HUDEP-2 (cell line): ENCODE measurements around the gene SRD5A1.
"Not testable (repeated sequence)": the region's sequence is repeated elsewhere in the genome, so short reads cannot be mapped to it uniquely, and the experiment has no call there.

ENCODE experiments used
- DNase-seq, 76 experiments: peaks; one replicate each; lab custom pipeline; 2025; ENCODE audit not compliant: unreplicated experiment in 76 of 76; lab: John Stamatoyannopoulos, UW

The SRD5A1 gene

DNA sequence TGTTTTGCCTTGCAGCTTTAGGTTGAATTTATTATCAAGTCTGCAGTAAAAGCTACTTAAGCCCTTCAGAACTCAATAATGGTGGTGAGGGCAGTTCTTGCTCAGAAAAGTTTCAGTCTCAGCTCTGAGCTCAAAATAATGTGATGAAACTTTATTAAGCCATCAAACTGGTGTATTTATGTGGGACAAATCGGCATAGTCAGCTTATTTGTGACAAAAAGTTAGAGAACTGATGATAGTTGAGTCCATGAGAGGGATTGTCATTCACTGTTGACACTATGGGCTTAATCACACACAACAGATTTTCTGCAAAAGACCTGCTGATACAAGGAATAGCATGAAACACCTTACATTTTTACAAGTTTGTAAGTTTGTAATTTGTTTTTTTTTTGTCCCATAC lies 9.4 kb downstream of the SRD5A1 start:
- no peak for DNase-seq

DNA sequence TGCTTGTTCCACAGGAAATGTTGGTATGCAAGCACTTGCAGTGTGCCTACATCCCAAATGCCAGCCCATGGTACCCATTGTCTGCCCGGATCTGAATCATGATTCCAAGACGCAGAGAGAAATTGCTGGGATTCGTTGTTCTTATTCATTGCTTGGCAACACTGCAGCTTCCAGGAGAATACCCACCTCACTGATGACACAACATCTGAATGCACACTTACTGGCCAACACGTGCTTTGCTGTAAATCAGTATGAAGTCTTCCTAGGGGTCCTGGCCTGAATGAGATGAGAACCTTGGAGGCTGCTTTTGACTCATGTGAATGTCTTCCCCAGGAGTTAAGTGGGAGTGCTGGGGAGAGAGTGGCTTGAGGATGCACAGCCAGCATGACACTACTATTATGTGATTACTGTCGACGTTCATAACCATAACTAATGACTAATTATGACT lies 11.6 kb downstream of the SRD5A1 start:
- DNase-seq = no peak

DNA sequence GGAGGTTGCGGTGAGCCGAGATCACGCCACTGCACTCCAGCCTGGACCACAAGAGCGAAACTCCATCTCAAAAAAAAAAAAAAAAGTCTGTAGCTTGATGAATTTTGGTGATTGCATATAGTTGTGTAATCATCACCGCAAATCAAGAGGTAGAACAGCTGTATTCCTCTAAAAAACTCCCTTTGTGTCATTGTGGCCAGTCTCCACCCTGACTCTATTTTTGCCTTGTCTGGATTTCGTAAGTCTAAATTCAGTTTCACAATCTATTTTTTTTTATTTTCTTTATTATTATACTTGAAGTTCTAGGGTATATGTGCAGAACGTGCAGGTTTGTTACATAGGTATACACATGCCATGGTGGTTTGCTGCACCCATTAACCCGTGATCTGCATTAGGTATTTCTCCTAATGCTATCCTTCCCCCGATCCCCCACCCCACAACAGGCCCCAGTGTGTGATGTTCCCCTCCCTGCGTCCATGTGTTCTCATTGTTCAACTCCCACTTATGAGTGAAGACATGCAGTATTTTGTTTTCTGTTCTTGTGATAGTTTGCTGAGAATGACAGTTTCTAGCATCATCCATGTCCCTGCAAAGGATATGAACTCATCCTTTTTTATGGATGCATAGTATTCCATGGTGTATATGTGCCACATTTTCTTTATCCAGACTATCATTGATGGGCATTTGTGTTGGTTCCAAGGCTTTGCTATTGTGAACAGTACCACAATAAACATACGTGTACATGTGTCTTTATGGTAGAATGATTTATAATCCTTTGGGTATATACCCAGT lies 12.5 kb downstream of the SRD5A1 start:
- not testable (repeated sequence) for DNase-seq

DNA sequence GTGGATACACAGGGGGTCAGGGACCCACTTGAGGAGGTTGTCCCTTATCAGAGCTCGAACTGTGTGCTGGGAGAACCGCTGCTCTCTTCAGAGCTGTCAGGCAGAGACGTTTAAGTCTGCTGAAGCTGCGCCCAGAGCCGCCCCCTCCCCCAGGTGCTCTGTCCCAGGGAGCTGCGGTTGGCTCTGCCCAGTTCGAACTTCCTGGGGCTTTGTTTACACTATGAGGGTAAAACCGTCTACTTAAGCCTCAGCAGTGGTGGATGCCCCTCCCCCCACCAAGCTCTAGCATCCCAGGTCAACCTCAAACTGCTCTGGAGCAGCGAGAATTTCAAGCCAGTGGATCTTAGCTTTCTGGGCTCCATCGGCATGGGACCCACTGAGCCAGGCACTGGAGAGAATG lies 15.9 kb downstream of the SRD5A1 start:
- DNase-seq = no peak

DNA sequence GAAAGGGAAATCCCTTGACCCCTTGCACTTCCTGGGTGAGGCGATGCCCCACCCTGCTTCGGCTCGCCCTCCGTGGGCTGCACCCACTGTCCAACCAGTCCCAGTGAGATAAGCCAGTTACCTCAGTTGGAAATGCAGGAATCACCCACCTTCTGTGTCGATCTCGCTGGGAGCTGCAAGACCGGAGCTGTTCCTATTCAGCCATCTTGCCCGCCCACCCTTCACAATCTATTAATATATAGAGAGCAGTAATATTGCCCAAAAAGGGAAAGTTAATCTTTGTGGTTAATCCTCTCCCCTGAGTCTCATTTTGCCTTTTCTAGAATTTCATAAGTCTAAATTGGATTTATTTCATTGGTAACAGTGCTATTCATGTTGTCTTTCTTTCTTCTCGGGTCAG lies 16.4 kb downstream of the SRD5A1 start:
- no peak for DNase-seq

DNA sequence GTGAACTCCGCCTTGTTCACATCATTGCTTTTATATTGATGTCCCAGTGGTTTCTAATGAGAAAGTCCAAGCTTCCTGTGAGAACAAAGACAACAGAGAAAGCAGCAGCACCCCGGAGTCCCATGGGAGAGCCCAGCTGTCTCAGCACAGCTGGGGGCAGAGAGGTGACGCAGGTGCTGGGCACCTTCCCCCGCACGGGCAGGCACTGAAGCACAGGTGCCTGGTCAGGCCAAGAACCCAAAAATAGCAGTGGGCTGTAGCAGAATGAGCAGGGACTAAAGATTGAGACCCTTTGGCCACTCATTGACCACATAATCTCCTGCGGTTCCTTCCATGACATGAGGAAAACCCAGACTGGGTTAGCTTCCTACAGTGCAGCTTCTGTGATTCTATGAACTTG lies 18.8 kb downstream of the SRD5A1 start:
- no peak for DNase-seq

DNA sequence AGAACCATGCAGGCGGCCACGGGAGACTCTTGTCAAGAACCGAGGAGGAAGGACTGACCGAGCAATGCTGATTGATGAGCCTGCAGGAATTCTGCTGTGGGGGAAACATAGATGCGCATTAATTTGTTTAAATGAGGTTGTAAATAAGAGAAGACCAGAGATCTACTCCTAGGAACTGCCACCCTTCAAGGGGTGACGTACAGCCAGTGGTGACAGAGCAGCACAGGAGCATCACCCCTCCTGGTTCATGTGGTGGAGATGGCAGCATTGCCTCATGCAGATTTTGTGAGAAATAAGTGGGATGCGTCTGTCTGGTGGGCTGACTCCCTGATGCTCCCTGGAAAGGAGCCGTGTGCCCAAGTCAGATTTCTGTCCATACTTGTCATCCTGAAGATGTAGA lies 22.2 kb downstream of the SRD5A1 start:
- no peak for DNase-seq

DNA sequence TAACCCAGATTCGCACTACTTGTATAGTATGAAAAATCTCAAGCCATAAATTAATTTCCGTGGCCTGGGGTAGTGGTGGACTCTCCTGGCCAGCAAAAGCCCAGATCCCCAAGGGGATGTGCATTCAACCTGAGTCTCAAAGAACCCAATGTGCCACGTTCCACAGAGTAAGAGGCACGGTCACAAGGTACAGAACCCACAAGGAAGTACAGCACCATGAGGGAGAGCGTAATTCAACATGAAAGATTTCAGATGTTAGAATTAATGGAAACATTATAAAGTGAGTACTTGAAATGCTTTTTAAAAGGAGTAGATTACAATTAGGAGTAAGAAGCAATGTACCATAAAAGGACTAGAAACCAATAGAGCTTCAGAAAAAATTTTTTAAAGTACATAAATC lies 23.4 kb downstream of the SRD5A1 start:
- DNase-seq = no peak

DNA sequence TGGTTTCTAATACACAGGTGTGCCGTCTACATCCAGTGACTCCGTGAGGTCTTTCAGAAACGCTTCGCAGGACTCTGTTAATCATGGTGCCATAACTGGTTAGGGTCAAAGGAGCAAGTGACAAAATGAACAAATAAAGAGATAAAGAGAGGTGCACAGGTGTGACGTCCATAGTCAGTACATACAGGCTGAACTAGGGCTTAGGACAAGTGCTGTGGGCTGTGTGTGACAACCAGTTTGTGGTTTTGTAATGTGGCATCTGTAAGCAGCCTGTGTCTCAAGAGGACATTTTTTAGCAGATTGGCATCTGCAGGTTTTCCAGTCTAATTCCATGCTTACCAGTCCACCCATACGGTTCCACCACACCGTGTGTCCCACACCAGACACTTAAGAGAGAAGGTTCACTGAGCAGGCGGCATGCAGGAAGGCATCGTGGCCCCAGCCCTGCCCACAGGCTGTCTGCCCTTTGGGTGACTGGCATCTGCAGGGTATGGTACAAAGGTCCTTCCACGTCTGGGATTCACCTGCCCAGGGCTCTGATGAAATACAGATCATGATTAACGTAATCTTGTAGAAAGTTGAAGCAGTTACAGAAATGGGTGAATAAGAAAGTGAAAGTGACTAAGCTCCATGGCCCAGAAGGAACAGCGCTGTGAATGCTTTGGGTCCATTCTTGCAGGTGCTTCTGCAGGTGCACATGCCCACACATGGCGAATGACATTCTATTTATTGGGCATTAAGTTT lies 26.9 kb downstream of the SRD5A1 start:
- no peak for DNase-seq

DNA sequence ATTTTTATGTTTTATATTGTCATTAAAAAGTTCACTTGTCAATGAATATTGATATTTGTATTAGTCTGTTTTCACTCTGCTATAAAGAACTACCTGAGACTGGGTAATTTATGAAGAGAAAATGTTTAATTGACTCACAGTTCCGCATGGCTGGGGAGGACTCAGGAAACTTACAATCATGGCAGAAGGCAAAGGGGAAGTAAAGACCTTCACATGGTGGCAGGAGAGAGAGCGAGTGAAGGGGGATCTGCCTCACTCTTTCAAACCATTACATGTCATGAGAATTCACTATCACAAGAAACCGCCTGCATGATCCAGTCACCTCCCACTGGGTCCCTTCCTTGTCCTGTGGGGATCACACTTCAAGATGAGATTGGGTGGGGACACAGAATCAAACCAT lies 27.4 kb downstream of the SRD5A1 start:
- DNase-seq = no peak

DNA sequence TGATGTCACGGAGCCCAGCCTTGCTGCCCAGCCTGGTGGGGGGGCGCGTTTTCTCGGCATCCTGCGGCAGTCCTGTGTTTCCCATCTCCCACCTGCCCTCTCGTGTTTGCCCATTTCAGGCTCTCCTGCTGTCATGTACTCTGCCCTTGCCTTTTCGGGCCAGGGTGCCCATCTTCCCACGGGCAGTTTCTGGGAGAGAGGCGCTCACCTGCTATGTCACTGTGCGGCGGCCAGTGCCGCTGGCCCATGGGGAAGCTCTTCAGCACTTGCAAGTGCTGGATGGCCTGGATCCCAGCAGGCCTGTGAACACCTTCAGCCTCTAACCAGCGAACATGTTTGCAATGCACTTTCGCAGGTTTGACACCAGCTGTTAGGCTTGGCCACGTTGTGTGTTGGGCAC lies 33.5 kb downstream of the SRD5A1 start:
- no peak for DNase-seq

DNA sequence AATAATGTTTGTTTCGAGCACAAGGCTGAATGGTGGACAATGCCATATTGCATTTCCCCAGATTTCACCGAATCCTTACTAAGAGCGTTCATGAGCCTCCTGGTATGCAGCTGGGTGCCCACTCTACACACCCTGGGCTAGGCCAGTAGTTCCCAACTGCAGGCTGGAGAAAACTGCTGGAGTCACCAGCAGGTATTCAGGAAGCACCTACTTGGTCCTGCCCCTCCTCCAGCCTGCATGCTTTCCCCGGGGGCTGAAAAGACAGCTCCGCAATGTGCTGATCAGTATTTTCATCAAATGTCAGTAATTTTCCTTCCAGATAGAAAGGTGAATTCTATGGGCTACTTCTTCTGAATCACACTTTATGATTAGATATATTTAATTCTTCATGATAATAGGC lies 34.4 kb downstream of the SRD5A1 start:
- DNase-seq = no peak

DNA sequence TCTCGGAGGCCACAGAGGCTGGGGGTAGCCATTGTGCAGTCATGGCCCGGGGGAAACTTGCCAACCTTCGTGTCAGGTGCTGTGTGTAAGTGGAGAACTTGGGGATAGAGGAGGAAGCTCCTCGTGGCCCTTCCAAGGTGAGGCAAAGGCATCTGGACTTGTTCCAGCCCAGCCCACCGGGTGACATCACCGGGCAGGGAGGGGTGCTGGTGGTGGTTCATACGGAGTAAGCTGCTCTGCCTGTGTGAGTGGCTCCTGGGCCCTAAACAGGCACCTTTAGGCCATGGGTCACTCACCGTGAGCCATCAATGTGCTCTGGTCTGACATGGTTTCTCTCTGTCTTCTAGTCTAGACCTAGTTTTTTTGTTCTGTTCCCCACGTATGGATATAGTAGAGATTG lies 35.5 kb downstream of the SRD5A1 start:
- DNase-seq = not testable (repeated sequence)

DNA sequence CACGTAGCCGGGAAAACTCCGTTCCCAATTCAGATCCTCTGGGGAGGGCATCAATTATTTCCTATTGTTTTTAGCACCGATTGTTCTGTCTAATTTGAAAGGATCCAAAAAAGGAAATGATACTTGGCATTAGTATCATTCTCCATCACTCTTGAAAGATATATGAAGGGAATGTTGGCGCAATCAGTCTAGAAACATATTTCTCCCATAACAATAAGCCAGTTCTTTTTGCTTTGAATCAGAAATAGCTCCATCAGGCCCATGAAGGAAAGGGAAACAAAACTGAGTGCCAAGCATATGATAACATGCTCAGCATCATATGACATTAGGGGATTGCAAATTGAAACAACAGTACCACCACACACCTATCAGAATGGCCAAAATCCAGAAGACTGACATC lies 39.8 kb downstream of the SRD5A1 start:
- DNase-seq = no peak

DNA sequence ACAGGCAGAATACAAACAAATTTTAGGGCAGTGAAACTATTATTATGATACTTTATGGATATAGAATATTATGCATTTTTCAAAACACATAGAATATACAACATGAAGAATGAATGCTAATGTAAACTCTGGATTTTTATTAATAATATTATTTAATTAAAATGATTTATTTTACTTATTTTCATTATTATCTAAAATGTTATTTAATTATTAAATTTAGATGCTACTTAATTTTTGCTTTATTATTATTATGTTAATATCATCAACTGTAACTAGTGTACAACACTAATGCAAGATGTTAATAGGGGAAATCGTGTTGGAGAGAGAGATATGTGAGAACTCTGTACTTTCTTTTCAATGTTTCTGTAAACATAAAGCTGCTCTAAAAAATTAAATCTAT lies 40.7 kb downstream of the SRD5A1 start:
- no peak for DNase-seq

DNA sequence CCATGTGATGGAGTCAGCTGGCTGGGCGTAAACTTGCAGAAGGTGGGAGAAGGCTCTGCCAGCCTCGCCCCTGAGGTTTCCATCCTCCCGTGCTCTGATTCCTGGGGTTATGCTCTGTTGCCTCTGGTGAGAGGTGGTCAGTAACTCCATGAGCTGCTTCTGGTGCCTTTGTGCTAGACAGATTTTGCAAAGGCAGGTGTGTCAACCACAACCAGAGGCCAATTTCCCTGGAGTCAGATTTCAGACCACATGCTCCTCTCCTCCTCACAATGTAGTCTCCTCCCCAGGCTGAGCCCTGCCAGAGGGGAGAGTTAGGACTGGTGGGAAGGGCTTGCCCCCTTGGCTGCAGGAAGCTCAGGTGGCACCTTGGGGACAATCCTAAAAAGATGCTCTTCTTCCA lies 41.2 kb downstream of the SRD5A1 start:
- DNase-seq = no peak

DNA sequence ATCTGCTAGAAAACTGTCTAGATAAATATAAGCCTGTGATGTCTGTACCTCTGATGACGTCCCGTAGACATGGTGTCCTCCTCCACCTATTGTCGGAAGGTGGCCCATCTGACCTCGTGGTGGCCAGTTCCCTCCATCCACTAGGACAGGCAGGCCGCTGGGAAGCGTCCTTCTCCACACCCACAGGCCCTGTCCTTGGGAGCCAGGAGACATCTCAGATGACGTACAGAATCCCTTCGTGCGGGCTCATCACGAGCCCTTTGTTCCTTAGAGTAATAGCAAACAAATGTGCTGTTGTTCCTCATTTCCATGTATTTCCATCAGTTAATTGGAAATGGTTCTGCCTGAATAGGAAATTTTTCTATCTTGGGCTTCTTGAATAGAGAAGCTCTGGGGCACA lies 41.6 kb downstream of the SRD5A1 start:
- DNase-seq = no peak

DNA sequence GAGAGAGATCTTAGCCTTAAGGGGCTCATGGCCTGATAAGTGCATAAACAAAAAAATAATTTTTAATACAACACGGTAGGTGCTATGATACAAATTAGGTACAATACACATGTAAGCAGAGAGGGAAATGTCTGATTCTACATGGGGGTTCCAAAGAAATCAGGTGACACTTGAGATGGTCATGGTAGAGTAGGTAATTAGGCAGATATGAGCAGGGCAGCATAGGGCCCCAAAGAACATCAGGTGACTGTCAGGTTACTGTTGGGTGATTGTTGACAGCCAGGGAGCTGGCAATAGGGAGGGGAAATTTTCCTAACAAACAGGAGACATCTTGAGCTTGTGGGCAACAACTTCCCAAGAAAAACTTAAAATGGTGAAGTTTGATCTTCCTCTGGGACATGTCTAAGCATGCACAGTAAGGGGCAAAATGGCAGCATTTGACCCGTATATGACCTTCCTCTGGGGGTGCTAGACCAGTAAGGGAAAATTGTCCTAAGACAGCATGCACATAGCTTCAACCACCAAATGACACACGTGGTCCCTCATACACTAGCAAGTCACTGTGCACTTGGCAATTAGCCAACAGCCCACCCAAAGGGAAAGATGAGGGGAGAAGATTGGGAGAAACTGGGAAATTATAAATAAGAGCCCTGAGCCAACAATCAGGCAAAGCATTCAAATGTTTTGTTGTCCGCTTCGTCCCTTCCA lies 42.7 kb downstream of the SRD5A1 start:
- DNase-seq = no peak

DNA sequence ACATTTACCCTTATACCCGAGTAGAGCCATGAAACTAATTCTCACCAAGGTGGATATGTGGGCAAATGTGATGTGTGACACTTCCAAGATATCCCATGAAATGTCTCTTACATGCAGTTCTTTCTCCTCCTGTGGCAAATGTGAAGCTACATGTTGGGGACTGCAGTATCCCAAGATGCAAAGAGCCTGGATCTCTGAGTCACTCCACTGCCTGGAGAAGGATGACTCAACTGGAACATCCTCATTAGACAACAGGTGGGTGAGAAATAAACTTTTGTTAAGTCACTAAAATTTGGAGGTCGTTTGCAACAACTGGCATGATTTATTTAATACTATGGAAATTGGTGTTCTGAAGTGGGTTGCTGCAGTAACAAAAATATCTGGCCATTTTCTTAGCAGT lies 43.5 kb downstream of the SRD5A1 start:
- DNase-seq = no peak

DNA sequence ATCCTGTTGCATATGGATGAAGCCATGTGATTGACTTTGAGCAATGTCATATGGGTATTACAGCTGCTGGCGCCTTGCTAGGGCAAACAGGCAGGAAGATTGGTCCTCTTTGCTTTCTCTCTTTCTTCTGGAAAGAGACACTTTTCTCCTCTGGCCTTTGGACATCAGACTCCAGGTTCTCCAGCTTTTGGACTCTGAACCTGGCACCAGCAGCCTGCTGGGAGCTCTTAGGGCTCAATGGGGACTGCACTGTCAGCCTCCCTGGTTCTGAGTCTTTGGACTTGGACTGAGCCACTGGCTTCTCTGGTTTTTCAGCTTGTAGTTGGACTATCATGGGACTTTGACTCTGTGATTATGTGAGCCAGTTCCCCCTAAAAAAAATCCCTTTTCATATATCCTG lies 45.1 kb downstream of the SRD5A1 start:
- no peak for DNase-seq

DNA sequence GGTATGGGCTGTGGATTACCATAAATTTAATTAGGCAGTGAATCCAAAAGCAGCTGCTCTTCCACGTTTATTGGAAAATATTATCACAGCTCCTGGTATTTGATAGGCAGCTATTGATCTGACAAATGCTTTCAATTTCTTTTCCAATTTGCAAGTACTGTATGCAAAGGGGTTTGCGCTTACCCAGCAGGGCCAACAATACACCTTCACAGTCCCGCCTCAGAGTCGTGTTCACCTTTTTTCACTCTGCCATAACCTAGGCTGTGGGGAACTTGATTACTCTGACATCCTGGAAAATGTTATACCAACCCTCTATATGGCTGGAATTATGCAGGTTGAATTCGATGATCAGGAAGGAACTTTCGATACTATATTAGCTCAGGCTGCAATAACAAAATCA lies 47.7 kb downstream of the SRD5A1 start:
- DNase-seq = no peak

DNA sequence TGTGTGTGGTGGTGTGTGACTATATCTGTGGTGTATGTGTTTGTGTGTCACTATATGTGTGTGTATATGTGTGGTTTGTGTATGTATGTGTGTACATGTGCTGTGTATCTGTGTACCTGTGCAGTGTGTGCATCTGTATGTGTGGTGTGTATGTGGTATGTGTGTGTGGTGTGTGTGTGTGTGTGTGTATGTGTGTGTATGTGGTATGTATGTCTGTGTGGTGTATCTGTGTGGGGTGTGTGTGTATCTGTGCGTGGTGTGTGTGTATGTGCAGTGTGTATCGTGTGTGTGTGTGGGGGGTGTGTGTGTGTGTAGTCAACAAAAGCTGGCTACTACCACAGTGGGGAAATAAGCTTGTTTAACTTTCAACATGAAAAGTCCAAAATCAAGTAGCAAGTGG lies 48.4 kb downstream of the SRD5A1 start:
- no peak for DNase-seq
